ENCODE data around the gene RMDN2.

Gene RMDN2

GRCh38 chr2:37917281-37918228, 7.5 kb upstream of the RMDN2 start:
- H3K4me3 ChIP-seq (ENCODE audit: low read depth, low read length) = no peak overlapping the region
- TF ChIP-seq CTCF (IDR thresholded peaks at IDR 0.05; ENCODE audit: control insufficient read depth, extremely low read depth, insufficient read depth) = no peak
- no peak for DNase-seq (ENCODE audit: low read depth)

- H3K4me3 ChIP-seq (ENCODE audit: low read depth, low read length) = no peak overlapping the region
- no peak for TF ChIP-seq CTCF (IDR thresholded peaks at IDR 0.05; ENCODE audit: control insufficient read depth, extremely low read depth, insufficient read depth)
- no peak for DNase-seq (ENCODE audit: low read depth)
Observed at GRCh38 chr2:37918742-37919186, 6.3 kb upstream of the RMDN2 start.

GRCh38 chr2:37919631-37920032, 5.5 kb upstream of the RMDN2 start:
- TF ChIP-seq CTCF (IDR thresholded peaks at IDR 0.05; ENCODE audit: control insufficient read depth, extremely low read depth, insufficient read depth) = no peak
- no peak for DNase-seq (ENCODE audit: low read depth)
- H3K4me3 ChIP-seq (ENCODE audit: low read depth, low read length) = no peak overlapping the region

GRCh38 chr2:37920570-37920969, 4.5 kb upstream of the RMDN2 start:
- no peak overlapping the region for H3K4me3 ChIP-seq (ENCODE audit: low read depth, low read length)
- DNase-seq (ENCODE audit: low read depth) = no peak
- TF ChIP-seq CTCF (IDR thresholded peaks at IDR 0.05; ENCODE audit: control insufficient read depth, extremely low read depth, insufficient read depth) = no peak

GRCh38 chr2:37921781-37922180, 3.3 kb upstream of the RMDN2 start:
- no peak for DNase-seq (ENCODE audit: low read depth)
- no peak for TF ChIP-seq CTCF (IDR thresholded peaks at IDR 0.05; ENCODE audit: control insufficient read depth, extremely low read depth, insufficient read depth)

GRCh38 chr2:37923308-37924055, 1.6 kb upstream of the RMDN2 start:
- no peak overlapping the region for H3K4me3 ChIP-seq (ENCODE audit: low read depth, low read length)
- no peak for DNase-seq (ENCODE audit: low read depth)
- no peak for TF ChIP-seq CTCF (IDR thresholded peaks at IDR 0.05; ENCODE audit: control insufficient read depth, extremely low read depth, insufficient read depth)

More at GRCh38 chr2:37921781-37922180, 3.3 kb upstream of the RMDN2 start:
- H3K4me3 ChIP-seq (ENCODE audit: low read depth, low read length) = no peak overlapping the region

Measured in LNCaP clone FGC (cell line).